ENCODE results near the gene STUB1.

Gene STUB1

DNA sequence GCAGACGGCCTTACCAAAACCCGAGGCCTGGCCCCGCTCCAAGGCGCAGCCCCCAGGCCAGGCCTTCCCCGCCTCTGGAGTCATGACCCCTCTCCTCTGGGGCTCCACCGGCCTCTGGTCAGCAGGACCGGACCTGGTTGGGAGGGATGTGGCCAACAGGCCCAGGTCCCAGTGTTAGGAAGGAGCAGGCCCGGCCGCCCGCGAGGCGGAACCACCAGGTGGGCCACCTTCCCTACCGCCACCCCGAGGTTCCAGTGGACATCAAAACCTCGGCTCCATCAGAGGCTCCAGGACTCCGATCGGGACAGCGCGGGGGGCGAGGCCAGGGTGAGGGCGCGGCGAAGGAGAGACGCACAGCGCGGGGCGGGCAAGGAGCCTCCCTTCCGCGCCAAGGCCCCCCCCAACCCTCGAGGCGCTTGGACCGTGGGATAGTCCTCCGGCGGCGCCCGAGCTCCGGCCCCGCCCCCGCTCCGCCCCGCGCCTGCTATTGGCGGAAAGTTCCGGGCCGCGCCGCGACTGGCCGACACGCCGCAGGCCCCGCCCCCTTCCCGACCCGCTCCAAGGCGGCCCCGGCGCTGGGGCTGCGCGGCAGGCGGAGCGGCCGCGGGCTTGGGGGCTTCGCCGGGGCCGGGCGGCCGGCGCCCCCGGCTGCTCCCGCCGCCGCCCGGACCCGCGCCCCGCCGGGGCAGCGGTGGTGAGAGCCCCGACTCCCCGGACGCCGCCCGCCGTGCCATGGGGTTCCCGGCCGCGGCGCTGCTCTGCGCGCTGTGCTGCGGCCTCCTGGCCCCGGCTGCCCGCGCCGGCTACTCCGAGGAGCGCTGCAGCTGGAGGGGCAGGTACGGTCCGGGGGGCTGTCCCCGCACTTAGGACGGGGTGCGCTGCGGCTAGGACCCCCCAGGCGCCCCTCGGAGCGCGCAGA is 34.6 kb downstream of the STUB1 start, which contains the start of gene METRN:
TSS of gene METRN (plus strand) at position 561 of the 919 bp plus-strand sequence. CDS start at position 733, 172 bp downstream.
- peak; percentile 85 to 88 for DNase-seq

- DNase-seq = no peak
Measured at GRCh38 chr16:715477-716199, 35.4 kb downstream of the STUB1 start.

DNA sequence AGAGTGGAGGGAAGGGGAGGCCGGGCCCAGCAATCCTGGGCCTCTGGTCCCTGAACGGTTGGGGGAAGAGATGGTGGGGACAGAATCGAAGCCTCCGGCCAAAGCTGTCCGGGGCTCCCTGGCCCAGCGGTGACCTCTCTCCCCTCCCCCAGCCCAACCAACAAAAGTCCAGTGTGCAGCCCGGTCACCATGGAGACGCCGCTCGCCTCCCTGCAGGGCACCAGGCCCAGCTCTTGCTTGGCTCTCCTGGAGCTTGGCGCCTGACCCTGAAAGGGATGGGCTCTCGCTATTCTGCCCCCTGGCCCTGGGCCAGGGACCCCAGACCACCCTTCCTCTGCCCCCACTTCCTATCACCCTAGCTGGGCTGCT is 36.0 kb downstream of the STUB1 start:
- no peak for DNase-seq

DNA sequence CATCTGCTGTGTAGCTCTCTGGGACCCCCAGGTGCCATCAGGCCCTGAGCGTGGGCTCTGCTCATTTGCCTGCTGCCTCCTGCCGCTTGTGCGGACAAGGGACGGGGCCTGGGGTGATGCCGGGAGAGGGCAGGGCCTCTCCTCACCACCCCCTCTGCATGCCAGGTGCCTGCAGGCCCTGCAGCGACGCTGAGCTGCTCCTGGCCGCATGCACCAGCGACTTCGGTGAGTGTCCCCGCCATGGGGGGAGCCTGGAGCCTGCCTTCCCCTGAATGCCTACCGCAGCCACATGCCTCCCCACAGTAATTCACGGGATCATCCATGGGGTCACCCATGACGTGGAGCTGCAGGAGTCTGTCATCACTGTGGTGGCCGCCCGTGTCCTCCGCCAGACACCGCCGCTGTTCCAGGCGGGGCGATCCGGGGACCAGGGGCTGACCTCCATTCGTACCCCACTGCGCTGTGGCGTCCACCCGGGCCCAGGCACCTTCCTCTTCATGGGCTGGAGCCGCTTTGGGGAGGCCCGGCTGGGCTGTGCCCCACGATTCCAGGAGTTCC is 36.6 kb downstream of the STUB1 start:
- DNase-seq = no peak

- DNase-seq = no peak
Measured at GRCh38 chr16:717450-718245, 37.4 kb downstream of the STUB1 start.

DNA sequence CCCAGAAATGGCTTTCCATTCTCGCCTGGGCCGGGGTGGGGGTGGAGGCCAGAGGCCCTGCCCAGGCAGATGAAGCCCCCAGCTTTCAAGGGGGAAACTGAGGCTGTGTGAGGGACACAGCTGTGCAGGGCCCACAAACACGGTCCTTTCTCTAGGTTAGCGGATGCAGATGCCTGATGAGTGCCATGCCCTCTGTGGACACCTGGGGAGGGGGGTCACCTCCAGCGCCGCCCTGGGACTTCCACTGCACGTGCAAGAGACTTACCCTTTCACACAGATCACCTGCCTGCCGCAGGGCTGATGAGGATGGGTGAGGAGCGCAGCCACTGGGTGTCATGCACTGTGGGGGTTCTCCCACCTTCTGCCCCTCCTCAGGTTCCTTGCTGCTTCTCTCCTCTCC is 38.2 kb downstream of the STUB1 start:
- DNase-seq = no peak

GRCh38 chr16:718922-719321 is 38.7 kb downstream of the STUB1 start:
- no peak for DNase-seq

DNA sequence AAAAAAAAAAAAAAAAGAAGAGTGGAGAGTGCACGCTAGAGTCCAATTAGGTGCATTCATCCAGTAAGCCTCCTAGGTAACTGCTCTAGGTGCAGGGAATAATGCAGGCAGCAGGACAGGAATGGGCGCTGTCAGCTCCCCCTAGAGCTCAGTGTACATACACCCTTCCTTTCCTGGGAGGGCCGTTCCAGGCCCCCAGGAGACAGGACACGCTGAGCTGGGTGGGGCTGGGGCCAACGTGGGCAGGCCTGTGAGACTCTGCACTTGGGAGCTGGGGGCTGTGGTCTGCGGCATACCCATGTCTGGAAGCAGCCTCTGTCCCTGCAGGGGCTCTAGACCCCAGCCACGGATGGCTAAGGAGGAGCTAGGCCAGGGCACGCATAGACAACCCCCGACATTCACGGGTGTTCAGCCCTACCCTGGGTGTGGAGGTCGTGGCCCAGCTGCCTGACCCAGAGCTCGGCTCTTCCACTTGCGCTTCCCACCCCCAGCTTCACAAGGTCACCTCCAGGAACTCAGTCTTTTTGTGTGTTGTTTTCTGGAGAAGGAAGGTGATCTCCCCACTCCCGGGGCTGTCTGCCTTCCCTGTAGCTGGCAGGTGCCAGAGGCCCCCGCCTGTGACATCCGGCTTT is 39.7 kb downstream of the STUB1 start:
- no peak for DNase-seq

- DNase-seq = peak in 1 of 2 donors; percentile 43
Measured at GRCh38 chr16:720447-720989, 40.3 kb downstream of the STUB1 start.

DNA sequence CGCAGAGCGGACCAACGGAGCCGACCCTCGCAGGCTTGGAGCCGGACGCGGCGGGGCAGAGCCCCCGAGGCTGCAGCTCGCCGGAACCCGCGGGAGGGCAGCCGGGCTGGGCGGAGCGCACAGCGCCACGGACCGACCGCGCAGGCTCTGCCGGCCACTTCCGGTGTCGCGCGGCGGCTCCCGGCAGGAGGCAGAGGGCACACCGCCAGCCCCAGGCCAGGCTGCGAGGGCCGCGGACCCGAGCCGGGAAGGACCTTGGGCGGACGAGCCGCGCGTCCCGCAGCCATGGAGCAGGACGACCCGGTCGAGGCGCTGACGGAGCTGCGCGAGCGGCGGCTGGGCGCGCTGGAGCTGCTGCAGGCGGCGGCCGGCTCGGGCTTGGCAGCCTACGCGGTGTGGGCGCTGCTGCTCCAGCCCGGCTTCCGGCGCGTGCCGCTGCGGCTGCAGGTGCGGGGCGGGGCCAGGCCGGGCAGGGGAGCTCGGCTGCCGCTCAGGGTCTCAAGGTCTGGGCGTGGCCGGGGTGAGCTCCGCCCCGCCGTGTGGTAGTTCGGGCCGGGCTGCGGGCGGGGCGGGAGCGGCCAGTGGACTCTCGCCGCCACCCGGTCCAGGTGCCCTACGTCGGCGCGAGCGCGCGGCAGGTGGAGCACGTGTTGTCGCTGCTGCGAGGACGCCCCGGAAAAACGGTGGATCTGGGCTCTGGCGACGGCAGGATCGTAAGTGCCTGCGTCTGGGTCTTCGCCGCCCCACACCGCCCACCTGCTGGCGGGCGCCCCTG is 41.0 kb downstream of the STUB1 start, which contains the start of gene ANTKMT:
TSS of gene ANTKMT (plus strand) at position 157 of the 775 bp plus-strand sequence. CDS start at position 286, 129 bp downstream.
- peak; percentile 80 to 82 for DNase-seq

DNA sequence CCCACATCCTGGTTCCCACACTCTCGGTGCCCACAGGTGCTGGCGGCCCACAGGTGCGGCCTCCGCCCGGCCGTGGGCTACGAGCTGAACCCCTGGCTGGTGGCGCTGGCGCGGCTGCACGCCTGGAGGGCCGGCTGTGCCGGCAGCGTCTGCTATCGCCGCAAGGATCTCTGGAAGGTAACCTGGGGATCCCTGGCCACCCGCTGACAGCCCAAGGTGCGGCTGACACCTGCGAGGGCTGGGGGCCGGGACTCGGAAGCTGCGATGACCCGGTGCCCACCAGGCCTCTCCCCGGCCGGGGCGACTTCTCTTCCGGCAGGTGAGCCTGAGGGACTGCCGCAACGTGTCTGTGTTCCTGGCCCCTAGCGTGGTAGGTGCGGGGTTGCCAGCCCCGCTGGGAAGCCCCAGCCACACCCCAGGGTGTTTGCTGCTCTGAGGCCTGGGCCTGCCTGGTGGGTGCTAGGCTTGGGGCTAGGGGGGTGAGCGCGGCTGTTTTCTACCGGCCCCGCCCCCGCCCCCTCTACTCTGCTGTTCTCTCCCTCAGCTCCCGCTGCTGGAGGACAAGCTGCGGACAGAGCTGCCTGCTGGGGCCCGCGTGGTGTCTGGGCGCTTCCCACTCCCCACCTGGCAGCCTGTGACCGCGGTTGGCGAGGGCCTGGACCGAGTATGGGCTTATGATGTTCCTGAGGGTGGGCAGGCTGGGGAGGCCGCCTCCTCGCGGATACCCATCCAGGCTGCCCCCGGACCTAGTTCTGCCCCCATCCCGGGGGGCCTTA is 41.7 kb downstream of the STUB1 start:
- DNase-seq = peak in 1 of 2 donors; percentile 42

GRCh38 chr16:722835-723633 is 42.8 kb downstream of the STUB1 start:
- no peak for DNase-seq

GRCh38 chr16:723695-724094 is 43.5 kb downstream of the STUB1 start:
- no peak for DNase-seq

DNA sequence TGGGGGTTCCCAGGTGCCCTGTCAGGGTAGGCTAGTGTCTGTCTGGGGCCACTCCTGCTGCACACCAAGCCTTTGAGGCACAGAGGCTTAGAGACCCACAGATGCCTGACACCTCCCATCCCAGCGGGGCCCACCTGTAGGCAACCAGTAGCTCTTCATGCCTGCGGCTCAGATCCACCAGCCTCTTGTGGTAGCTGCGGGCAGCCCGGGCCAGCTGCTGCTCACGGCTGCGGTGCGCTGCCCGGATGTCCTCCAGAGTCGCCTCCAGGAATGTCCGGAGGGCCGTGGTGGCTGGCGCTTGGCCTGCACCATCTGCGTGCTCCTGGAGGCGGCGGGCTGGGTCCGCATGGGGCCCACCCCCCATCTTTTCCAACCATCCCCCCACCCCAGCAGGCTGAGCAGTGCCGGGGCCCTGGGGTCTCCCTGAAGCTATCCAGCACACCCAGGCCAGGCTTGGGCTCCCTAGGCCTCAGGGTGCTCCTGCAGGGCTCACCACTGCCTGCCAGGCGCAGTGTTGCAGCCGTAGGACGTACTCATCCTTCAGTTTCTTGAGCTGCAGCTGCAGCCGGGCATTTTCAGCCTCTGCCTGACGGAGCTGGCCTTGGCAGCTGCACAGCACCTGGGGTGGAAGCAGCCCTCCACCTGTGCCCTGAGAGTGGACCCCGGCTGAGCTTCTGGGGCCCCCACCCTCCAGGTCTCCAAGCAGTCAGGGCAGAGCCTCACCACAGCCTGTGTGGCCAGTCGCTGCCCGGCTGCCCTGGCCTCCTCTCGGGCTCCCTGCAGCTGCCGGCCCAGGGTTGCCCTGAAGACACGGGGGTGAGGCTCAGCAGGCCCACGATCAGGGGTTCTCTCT is 44.2 kb downstream of the STUB1 start:
- DNase-seq = no peak

DNA sequence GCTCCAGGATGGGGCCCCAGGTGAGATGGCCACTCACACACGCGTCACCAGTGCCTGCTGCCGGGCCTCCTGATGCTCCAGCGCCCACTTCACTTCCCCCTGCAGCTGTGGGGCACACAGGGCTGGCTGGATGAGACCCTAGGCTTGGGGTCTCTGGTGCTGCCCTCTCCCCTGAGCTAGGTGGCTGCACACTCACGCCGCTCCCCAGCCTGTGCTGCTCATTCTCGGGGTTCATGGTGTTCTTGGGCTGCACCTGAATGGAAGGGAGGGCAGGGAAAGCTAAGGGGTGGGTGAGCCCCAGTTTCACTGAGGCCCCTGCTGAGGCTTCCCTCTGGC is 44.8 kb downstream of the STUB1 start:
- DNase-seq = no peak

DNA sequence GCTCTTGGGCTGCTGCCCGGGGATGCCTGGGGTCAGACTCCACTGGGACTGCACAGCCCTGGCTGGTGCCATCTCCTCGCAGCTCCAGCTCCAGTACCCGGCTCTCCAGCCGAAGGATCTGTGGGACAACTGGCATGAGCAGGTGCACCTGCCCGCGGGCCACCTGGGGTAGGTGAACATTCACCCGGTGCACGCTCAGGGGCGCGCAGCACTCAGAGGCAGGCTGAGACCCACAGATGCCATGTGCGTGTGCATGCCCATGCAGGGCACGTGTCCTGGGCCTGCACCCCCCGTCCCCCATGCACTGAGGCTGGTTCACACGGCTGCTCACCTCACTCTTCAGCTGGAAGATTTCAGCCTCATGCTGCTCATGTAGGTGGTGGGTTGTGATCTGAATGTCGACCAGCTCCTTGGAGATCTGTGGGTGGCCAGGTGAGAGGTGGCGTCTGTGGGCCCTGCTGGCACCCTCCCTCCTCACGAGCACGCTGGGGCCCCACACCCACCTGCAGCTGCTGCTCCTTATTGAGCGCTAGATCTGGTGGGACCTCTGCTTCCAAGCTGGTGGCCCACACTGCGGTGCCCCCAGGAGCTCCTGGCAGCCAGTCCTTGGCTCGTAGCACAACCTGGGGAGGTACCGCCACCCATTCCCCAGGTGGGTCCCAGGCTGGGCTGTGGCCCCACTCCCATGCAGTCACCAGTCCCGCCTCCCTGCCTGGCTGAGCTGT is 45.4 kb downstream of the STUB1 start:
- DNase-seq = no peak

- DNase-seq = no peak
Measured at GRCh38 chr16:726188-726437, 45.9 kb downstream of the STUB1 start.

All from CD4-positive, alpha-beta T cell treated with Interleukin-4 for 1 hour (primary cell).